Neural progenitor cell (in vitro differentiated cells): Measurements from ENCODE around the gene SOX5. TPM values are rescaled to one million over a fixed set of nuclear protein-coding genes. Genes with fewer than 3 reads are reported as not detected.

Source experiments
- DNase-seq: peaks from one replicate; pipeline ENCODE4 v3.0.0-alpha.2; 2016; ENCODE audit warnings: low spot score
- H2AFZ ChIP-seq: fragments of 200-600 bp; sonication (generic); replicated peaks from 2 replicates; pipeline ENCODE4 v1.6.1; 2016; ENCODE audit warnings: antibody characterized with exemption
- H3F3A ChIP-seq: fragments of 200-600 bp; sonication (generic); 2 replicates; pipeline ENCODE4 v1.6.1; 2016; ENCODE audit warnings: antibody characterized with exemption, low read depth
- H3K27ac ChIP-seq: fragments of 200-600 bp; sonication (generic); 2 replicates; pipeline ENCODE4 v1.5.1; 2016; ENCODE audit warnings: mild to moderate bottlenecking
- H3K27me3 ChIP-seq: fragments of 200-600 bp; sonication (generic); 2 replicates; pipeline ENCODE4 v1.6.1; 2016; ENCODE audit warnings: mild to moderate bottlenecking, moderate library complexity
- H3K36me3 ChIP-seq: fragments of 200-600 bp; sonication (generic); 2 replicates; pipeline ENCODE4 v1.5.1; 2016
- H3K4me1 ChIP-seq: fragments of 200-600 bp; sonication (generic); 2 replicates; pipeline ENCODE4 v1.6.1; 2016; ENCODE audit warnings: mixed run types
- H3K4me2 ChIP-seq: fragments of 200-600 bp; sonication (generic); 2 replicates; pipeline ENCODE4 v1.6.1; 2016
- H3K4me3 ChIP-seq: fragments of 200-600 bp; sonication (generic); 2 replicates; pipeline ENCODE4 v1.5.1; 2016
- H3K79me2 ChIP-seq: fragments of 200-600 bp; sonication (generic); 2 replicates; pipeline ENCODE4 v1.6.1; 2016; ENCODE audit warnings: low read depth
- H3K9ac ChIP-seq: fragments of 200-600 bp; sonication (generic); 2 replicates; pipeline ENCODE4 v1.6.1; 2016
- H3K9me3 ChIP-seq: fragments of 200-600 bp; sonication (generic); 2 replicates; pipeline ENCODE4 v1.5.1; 2016; ENCODE audit warnings: low read depth
- H4K20me1 ChIP-seq: fragments of 200-600 bp; sonication (generic); 2 replicates; pipeline ENCODE4 v1.6.1; 2016; ENCODE audit warnings: low read depth
- H3K27ac Mint-ChIP-seq: 3 replicates; pipeline ENCODE4 v1.8.0; 2021; ENCODE audit warnings: mixed read lengths
- H3K27me3 Mint-ChIP-seq: 2 replicates; pipeline ENCODE4 v1.8.0; 2022; ENCODE audit warnings: low read depth, mild to moderate bottlenecking, inconsistent platforms, moderate library complexity, mixed read lengths; ENCODE audit not compliant: insufficient read depth
- H3K36me3 Mint-ChIP-seq: 3 replicates; pipeline ENCODE4 v1.8.0; 2021; ENCODE audit warnings: mixed read lengths
- H3K4me1 Mint-ChIP-seq: 3 replicates; pipeline ENCODE4 v1.8.0; 2021; ENCODE audit warnings: mixed read lengths
- H3K4me3 Mint-ChIP-seq: 3 replicates; pipeline ENCODE4 v1.8.0; 2021; ENCODE audit warnings: mild to moderate bottlenecking, moderate library complexity, mixed read lengths
- H3K9me3 Mint-ChIP-seq: 3 replicates; pipeline ENCODE4 v1.8.0; 2020; ENCODE audit warnings: mixed read lengths
- EZH2 ChIP-seq: fragments of 200-600 bp; sonication (generic); IDR thresholded peaks from 2 replicates; pipeline ENCODE4 v1.6.1; 2017; ENCODE audit warnings: antibody characterized with exemption, mild to moderate bottlenecking, moderate library complexity
- EZH2phosphoT487 ChIP-seq: fragments of 200-600 bp; sonication (generic); IDR thresholded peaks from 2 replicates; pipeline ENCODE4 v1.6.1; 2017; ENCODE audit warnings: antibody characterized with exemption
- total RNA-seq: library from RNA; depleted of rRNA; stranded (reverse); fragments of >200 nt; gene quantifications from 2 replicates; pipeline ENCODE4 v1.2.3, GENCODE V29; 2015; ENCODE audit warnings: low replicate concordance
- TF ChIP-seq, protein P1 (sequence below): fragments of 200-600 bp; sonication (generic); IDR thresholded peaks from 2 replicates; pipeline ENCODE4 v1.5.1; 2017; ENCODE audit warnings: antibody characterized with exemption, mild to moderate bottlenecking

Gene SOX5
- total RNA-seq, 1 donor from 2014 or later = 79.5 TPM

GRCh38 chr12:23617749-23618148 lies 331.7 kb downstream of the SOX5 start:
- Histone ChIP-seq H3K79me2 (no peaks in the 10 kb centered on the region), H3K4me2 (no peak overlapping the region), H3K36me3 (peaks cover under 1% of the 10 kb centered on the region), H3F3A (no peaks in the 10 kb centered on the region), H3K4me3 (no peak overlapping the region), H3K27ac (no peak overlapping the region), H3K9ac (no peak overlapping the region), H2AFZ (no peak overlapping the region), H3K4me1 (no peaks in the 10 kb centered on the region), H4K20me1 (no peaks in the 10 kb centered on the region), H3K9me3 (no peaks in the 10 kb centered on the region), H3K27me3 (no peaks in the 10 kb centered on the region)
- H3K36me3 Mint-ChIP-seq = peaks cover 8% of the 10 kb centered on the region
- DNase-seq = no peak
- H3K4me1 Mint-ChIP-seq = peaks cover 3% of the 10 kb centered on the region
- H3K9me3 Mint-ChIP-seq = no peaks in the 10 kb centered on the region
- H3K4me3 Mint-ChIP-seq = no peak overlapping the region
- TF ChIP-seq, protein P1, sequence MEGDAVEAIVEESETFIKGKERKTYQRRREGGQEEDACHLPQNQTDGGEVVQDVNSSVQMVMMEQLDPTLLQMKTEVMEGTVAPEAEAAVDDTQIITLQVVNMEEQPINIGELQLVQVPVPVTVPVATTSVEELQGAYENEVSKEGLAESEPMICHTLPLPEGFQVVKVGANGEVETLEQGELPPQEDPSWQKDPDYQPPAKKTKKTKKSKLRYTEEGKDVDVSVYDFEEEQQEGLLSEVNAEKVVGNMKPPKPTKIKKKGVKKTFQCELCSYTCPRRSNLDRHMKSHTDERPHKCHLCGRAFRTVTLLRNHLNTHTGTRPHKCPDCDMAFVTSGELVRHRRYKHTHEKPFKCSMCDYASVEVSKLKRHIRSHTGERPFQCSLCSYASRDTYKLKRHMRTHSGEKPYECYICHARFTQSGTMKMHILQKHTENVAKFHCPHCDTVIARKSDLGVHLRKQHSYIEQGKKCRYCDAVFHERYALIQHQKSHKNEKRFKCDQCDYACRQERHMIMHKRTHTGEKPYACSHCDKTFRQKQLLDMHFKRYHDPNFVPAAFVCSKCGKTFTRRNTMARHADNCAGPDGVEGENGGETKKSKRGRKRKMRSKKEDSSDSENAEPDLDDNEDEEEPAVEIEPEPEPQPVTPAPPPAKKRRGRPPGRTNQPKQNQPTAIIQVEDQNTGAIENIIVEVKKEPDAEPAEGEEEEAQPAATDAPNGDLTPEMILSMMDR = no peak
- TF ChIP-seq EZH2phosphoT487 (no peak), EZH2 (no peak)
- no peaks in the 10 kb centered on the region for H3K27me3 Mint-ChIP-seq
- H3K27ac Mint-ChIP-seq = no peak overlapping the region

GRCh38 chr12:23614280-23614679 lies 335.2 kb downstream of the SOX5 start:
- Histone ChIP-seq H3F3A (no peaks in the 10 kb centered on the region), H3K27me3 (no peaks in the 10 kb centered on the region), H4K20me1 (no peaks in the 10 kb centered on the region), H3K27ac (no peak overlapping the region), H3K79me2 (no peaks in the 10 kb centered on the region), H3K36me3 (no peaks in the 10 kb centered on the region), H3K9me3 (no peaks in the 10 kb centered on the region), H3K4me3 (no peak overlapping the region), H3K9ac (no peak overlapping the region), H3K4me1 (no peaks in the 10 kb centered on the region), H3K4me2 (no peak overlapping the region), H2AFZ (no peak overlapping the region)
- TF ChIP-seq EZH2phosphoT487 = no peak
- no peak for TF ChIP-seq EZH2
- TF ChIP-seq, protein P1 = no peak
- Mint-ChIP-seq H3K4me1 (peaks cover 3% of the 10 kb centered on the region), H3K9me3 (no peaks in the 10 kb centered on the region), H3K4me3 (no peak overlapping the region), H3K27me3 (no peaks in the 10 kb centered on the region), H3K36me3 (peaks cover 8% of the 10 kb centered on the region), H3K27ac (no peak overlapping the region)
- no peak for DNase-seq

DNA sequence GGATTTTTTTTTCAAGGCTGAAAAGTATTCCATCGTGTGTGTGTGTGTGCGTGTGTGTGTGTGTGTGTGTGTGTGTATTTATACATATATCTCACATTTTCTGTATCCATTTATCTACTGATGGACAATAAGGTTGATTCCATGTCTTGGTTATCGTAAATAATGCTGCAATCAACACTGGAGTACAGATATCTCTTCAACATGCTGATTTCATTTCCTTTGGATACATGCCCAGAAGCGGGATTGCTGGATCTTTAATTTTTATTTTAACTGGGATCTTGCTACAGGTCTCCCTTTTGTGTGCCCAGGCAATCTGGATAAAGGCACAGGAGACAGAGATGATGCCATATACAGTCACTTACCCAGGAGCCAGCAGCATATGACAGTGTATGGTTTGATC lies 338.1 kb downstream of the SOX5 start:
- Histone ChIP-seq H3F3A (no peaks in the 10 kb centered on the region), H3K4me1 (no peaks in the 10 kb centered on the region), H3K27ac (no peak overlapping the region), H3K9ac (no peak overlapping the region), H3K79me2 (no peaks in the 10 kb centered on the region), H3K27me3 (no peaks in the 10 kb centered on the region), H2AFZ (no peak overlapping the region), H3K4me2 (no peak overlapping the region), H3K36me3 (no peaks in the 10 kb centered on the region), H3K4me3 (no peak overlapping the region), H4K20me1 (no peaks in the 10 kb centered on the region), H3K9me3 (no peaks in the 10 kb centered on the region)
- Mint-ChIP-seq H3K4me1 (no peaks in the 10 kb centered on the region), H3K27ac (no peak overlapping the region), H3K36me3 (peaks cover 8% of the 10 kb centered on the region), H3K4me3 (no peak overlapping the region), H3K9me3 (no peaks in the 10 kb centered on the region), H3K27me3 (no peaks in the 10 kb centered on the region)
- TF ChIP-seq EZH2 (no peak), EZH2phosphoT487 (no peak)
- TF ChIP-seq, protein P1 = no peak
- no peak for DNase-seq
